HepG2 (cell line): ENCODE measurements around the gene RAB11FIP5. TPM values are rescaled to one million over a fixed set of nuclear protein-coding genes. Genes with fewer than 3 reads are reported as not detected.

Experiments used
- ARHGAP35 ChIP-seq: sonication (generic); formaldehyde crosslinking; IDR thresholded peaks from 2 replicates; pipeline ENCODE4 v1.9.0; 2022; ENCODE audit warnings: mild to moderate bottlenecking, inconsistent platforms, moderate library complexity, missing genetic modification reagents, borderline replicate concordance
- ATF1 ChIP-seq: IDR thresholded peaks from 2 replicates; pipeline ENCODE4 v1.6.1; 2016; ENCODE audit warnings: mild to moderate bottlenecking, control low read depth
- BORCS8-MEF2B ChIP-seq: sonication (generic); formaldehyde crosslinking; IDR thresholded peaks from 2 replicates; pipeline ENCODE4 v1.8.0; 2022; ENCODE audit warnings: mild to moderate bottlenecking, missing genetic modification reagents
- ELF1 ChIP-seq: sonication (generic); formaldehyde crosslinking; IDR thresholded peaks from 2 replicates; pipeline ENCODE4 v1.4.0; 2020; ENCODE audit warnings: missing genetic modification reagents
- HNRNPL ChIP-seq: fragments of 200-400 bp; formaldehyde crosslinking; IDR thresholded peaks from 2 replicates; pipeline ENCODE4 v1.6.1; 2017; ENCODE audit warnings: mild to moderate bottlenecking, low read depth, low read length
- HOXA5 ChIP-seq: sonication (generic); formaldehyde crosslinking; IDR thresholded peaks from 2 replicates; pipeline ENCODE4 v1.4.0; 2020; ENCODE audit warnings: missing genetic modification reagents
- KDM2A ChIP-seq: sonication (generic); formaldehyde crosslinking; IDR thresholded peaks from 2 replicates; pipeline ENCODE4 v1.4.0; 2020; ENCODE audit warnings: low read depth, missing genetic modification reagents, borderline replicate concordance
- LCORL ChIP-seq, 2 experiments: fragments of 450-650 bp in 1 of 2; sonication (generic) in 1 of 2; formaldehyde crosslinking in 1 of 2; IDR thresholded peaks; 2 replicates each; pipeline versions ENCODE4 v1.5.0 to v1.6.1; 2017 to 2020; ENCODE audit warnings: antibody characterized with exemption in 1 of 2, missing genetic modification reagents in 1 of 2
- PRPF4 ChIP-seq: fragments of 200-400 bp; formaldehyde crosslinking; IDR thresholded peaks from 2 replicates; pipeline ENCODE4 v1.6.1; 2016; ENCODE audit warnings: low read length, low read depth; ENCODE audit not compliant: poor library complexity, severe bottlenecking
- RBM39 ChIP-seq: fragments of 200-400 bp; formaldehyde crosslinking; IDR thresholded peaks from one replicate; pipeline ENCODE4 v1.6.1; 2018; ENCODE audit warnings: antibody characterized with exemption, mild to moderate bottlenecking, low read depth, low read length; ENCODE audit not compliant: poor library complexity, severe bottlenecking
- RCOR2 ChIP-seq: IDR thresholded peaks from 2 replicates; pipeline ENCODE4 v1.6.1; 2016; ENCODE audit warnings: missing biosample characterization, missing genetic modification reagents
- SETDB1 ChIP-seq: sonication (generic); formaldehyde crosslinking; IDR thresholded peaks from 2 replicates; pipeline ENCODE4 v1.5.1; 2020; ENCODE audit warnings: missing genetic modification reagents, mild to moderate bottlenecking, borderline replicate concordance
- ZNF121 ChIP-seq: sonication (generic); formaldehyde crosslinking; IDR thresholded peaks from 2 replicates; pipeline ENCODE4 v1.5.0; 2020; ENCODE audit warnings: mild to moderate bottlenecking, missing genetic modification reagents
- ZNF263 ChIP-seq: sonication (generic); formaldehyde crosslinking; IDR thresholded peaks from 2 replicates; pipeline ENCODE4 v1.4.0; 2020; ENCODE audit warnings: missing genetic modification reagents
- ZNF367 ChIP-seq: sonication (generic); formaldehyde crosslinking; IDR thresholded peaks from 2 replicates; pipeline ENCODE4 v1.4.0; 2020; ENCODE audit warnings: missing genetic modification reagents, borderline replicate concordance
- ZNF619 ChIP-seq: sonication (generic); formaldehyde crosslinking; IDR thresholded peaks from 2 replicates; pipeline ENCODE4 v1.4.0; 2020; ENCODE audit warnings: mild to moderate bottlenecking, missing genetic modification reagents
- ZNF652 ChIP-seq: IDR thresholded peaks from 2 replicates; pipeline ENCODE4 v1.6.1; 2016; ENCODE audit warnings: low read depth, borderline replicate concordance
- ZNF788 ChIP-seq: sonication (generic); formaldehyde crosslinking; IDR thresholded peaks from 2 replicates; pipeline ENCODE4 v1.5.0; 2020; ENCODE audit warnings: mild to moderate bottlenecking, missing genetic modification reagents, borderline replicate concordance
- polyA plus RNA-seq, 8 experiments: library from polyadenylated mRNA; depleted of rRNA in 3 of 8; stranded (reverse) in 7 of 8; unstranded in 1 of 8; fragments of >200 nt; fragmentation: Illumina TruSeq in 4 of 8; extraction: Trizol in 4 of 8; gene quantifications; 2 replicates each; pipeline versions ENCODE4 v1.2.1 to v1.2.3, GENCODE V29; 2011 to 2016; ENCODE audit warnings: low read depth in 4 of 8, missing spikeins in 1 of 8, mixed read lengths in 1 of 8; ENCODE audit not compliant: insufficient read depth in 1 of 8
- total RNA-seq, 5 experiments: library from RNA; depleted of rRNA; stranded (reverse); fragments of >200 nt; fragmentation: Illumina TruSeq; extraction: Trizol; gene quantifications; 2 replicates each; pipeline ENCODE4 v1.2.3, GENCODE V29; 2016; ENCODE audit warnings: low read depth in 1 of 5
- TF ChIP-seq, protein P1 (sequence below): sonication (generic); formaldehyde crosslinking; IDR thresholded peaks from 2 replicates; pipeline ENCODE4 v1.5.1; 2020; ENCODE audit warnings: mild to moderate bottlenecking, missing genetic modification reagents, borderline replicate concordance
- TF ChIP-seq, protein P2 (sequence below): sonication (generic); formaldehyde crosslinking; IDR thresholded peaks from 2 replicates; pipeline ENCODE4 v1.5.0; 2020; ENCODE audit warnings: missing genetic modification reagents
- TF ChIP-seq, protein P3 (sequence below): sonication (generic); formaldehyde crosslinking; conservative IDR thresholded peaks from 2 replicates; pipeline ENCODE4 v1.4.0; 2020; ENCODE audit warnings: mild to moderate bottlenecking, missing genetic modification reagents, moderate library complexity

Gene RAB11FIP5
- total and polyA plus RNA-seq, 2 of the 13 experiments (the other 11 are each of a cell fraction or from before 2014, with no cell fraction given), result 9.4 to 22.9 TPM

DNA sequence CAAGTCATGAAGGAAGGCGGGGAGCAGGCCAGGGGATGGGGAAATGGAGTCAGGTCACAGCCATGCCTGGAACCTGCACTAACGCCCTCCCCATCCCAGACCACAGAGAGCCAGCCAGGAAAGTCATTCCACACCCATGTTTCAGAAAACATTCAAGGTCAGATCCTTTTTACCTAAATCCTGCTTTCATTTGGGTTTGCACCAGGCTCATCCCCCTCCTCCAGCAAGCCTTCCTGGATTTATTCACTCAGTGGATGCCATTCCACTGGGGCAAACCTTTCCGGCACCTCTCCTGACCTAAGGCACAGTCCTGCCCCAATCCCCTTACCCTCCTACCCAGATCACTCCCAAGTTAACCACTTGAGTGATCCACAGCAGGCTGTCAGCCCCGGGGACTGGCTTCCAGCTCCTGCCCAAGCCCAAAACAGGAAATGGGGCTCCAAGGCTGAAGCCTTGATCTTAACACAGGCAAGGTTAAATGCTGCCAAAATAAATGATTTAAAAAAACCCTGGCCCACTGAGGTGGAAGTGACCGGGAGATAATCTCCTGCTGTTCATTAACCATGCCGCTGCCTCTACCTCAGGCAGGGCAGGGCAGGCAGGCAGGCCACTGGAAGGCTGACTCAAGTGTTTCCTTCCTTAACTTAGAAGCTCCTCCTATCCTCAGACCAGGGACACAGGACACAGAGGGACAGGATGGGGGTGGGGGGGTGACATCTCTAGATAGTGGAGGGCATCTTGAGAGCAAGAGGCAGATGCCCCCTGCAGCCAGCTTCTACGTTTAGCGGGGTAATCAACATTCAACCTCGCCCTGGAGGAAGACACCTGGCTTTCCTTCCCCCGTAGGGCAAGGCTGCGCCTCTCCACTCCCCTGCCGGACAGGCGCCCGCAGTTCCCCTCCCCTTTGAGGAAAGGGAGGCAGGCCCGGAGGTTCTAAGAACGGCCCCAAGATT is 1.4 kb downstream of the RAB11FIP5 start (continued):
- TF ChIP-seq RBM39, result no peak
- TF ChIP-seq, protein P1, sequence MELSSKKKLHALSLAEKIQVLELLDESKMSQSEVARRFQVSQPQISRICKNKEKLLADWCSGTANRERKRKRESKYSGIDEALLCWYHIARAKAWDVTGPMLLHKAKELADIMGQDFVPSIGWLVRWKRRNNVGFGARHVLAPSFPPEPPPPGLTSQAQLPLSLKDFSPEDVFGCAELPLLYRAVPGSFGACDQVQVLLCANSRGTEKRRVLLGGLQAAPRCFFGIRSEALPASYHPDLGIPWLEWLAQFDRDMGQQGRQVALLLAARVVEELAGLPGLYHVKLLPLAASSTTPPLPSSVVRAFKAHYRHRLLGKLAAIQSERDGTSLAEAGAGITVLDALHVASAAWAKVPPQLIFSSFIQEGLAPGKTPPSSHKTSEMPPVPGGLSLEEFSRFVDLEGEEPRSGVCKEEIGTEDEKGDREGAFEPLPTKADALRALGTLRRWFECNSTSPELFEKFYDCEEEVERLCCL (CRISPR knock-in tag), result 0 out of 2 replicates have a peak, but pooled peaks have one; percentile 71
- TF ChIP-seq ZNF121 (CRISPR knock-in tag), result peak; percentile 92
- TF ChIP-seq ARHGAP35, result peak; percentile 29; the same call in 1 of the 2 replicates
- no peak for TF ChIP-seq HOXA5 (CRISPR knock-in tag)
- no peak for TF ChIP-seq BORCS8-MEF2B
- TF ChIP-seq ELF1 (CRISPR knock-in tag), result no peak
- TF ChIP-seq ATF1 (CRISPR knock-in tag), result no peak
- TF ChIP-seq, protein P2, sequence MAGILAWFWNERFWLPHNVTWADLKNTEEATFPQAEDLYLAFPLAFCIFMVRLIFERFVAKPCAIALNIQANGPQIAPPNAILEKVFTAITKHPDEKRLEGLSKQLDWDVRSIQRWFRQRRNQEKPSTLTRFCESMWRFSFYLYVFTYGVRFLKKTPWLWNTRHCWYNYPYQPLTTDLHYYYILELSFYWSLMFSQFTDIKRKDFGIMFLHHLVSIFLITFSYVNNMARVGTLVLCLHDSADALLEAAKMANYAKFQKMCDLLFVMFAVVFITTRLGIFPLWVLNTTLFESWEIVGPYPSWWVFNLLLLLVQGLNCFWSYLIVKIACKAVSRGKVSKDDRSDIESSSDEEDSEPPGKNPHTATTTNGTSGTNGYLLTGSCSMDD (CRISPR knock-in tag), result no peak
- TF ChIP-seq ZNF367 (CRISPR knock-in tag), result no peak
- TF ChIP-seq ZNF619, result no peak
- TF ChIP-seq ZNF788 (CRISPR knock-in tag), result no peak
- TF ChIP-seq KDM2A (CRISPR knock-in tag), result peak; percentile 3; the same call in 1 of the 2 replicates
- TF ChIP-seq RCOR2, result 0 out of 2 replicates have a peak, but pooled peaks have one; percentile 24
- TF ChIP-seq HNRNPL, result no peak
- peak; percentile 71; the same call in 1 of the 2 replicates for TF ChIP-seq ZNF652 (CRISPR knock-in tag)
- TF ChIP-seq SETDB1 (CRISPR knock-in tag), result no peak
- TF ChIP-seq PRPF4, result no peak
- no peak for TF ChIP-seq LCORL (IDR thresholded peaks at IDR 0.05)
- no peak; the same call in 1 of the 2 replicates for TF ChIP-seq LCORL (CRISPR knock-in tag; IDR thresholded peaks at IDR 0.05)
- 0 out of 2 replicates have a peak, but pooled peaks have one; percentile 31 for TF ChIP-seq ZNF263 (CRISPR knock-in tag)
- TF ChIP-seq, protein P3, sequence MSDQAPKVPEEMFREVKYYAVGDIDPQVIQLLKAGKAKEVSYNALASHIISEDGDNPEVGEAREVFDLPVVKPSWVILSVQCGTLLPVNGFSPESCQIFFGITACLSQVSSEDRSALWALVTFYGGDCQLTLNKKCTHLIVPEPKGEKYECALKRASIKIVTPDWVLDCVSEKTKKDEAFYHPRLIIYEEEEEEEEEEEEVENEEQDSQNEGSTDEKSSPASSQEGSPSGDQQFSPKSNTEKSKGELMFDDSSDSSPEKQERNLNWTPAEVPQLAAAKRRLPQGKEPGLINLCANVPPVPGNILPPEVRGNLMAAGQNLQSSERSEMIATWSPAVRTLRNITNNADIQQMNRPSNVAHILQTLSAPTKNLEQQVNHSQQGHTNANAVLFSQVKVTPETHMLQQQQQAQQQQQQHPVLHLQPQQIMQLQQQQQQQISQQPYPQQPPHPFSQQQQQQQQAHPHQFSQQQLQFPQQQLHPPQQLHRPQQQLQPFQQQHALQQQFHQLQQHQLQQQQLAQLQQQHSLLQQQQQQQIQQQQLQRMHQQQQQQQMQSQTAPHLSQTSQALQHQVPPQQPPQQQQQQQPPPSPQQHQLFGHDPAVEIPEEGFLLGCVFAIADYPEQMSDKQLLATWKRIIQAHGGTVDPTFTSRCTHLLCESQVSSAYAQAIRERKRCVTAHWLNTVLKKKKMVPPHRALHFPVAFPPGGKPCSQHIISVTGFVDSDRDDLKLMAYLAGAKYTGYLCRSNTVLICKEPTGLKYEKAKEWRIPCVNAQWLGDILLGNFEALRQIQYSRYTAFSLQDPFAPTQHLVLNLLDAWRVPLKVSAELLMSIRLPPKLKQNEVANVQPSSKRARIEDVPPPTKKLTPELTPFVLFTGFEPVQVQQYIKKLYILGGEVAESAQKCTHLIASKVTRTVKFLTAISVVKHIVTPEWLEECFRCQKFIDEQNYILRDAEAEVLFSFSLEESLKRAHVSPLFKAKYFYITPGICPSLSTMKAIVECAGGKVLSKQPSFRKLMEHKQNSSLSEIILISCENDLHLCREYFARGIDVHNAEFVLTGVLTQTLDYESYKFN (CRISPR knock-in tag), result 0 out of 2 replicates have a peak, but pooled peaks have one; percentile 25
